GM10266 (cell line): ENCODE measurements around the gene TBCE.

Experiments
- DNase-seq: peaks from one replicate; pipeline ENCODE4 v3.0.0; 2012; ENCODE audit errors: extremely low spot score
- CTCF ChIP-seq: IDR thresholded peaks from 2 replicates; pipeline ENCODE4 v1.5.1; 2012; ENCODE audit warnings: mild to moderate bottlenecking, low read depth; ENCODE audit not compliant: control insufficient read depth, insufficient read depth; ENCODE audit errors: missing control alignments

The TBCE gene

GRCh38 chr1:235426680-235427079 is 59.5 kb downstream of the TBCE start:
- DNase-seq = no peak
- no peak for TF ChIP-seq CTCF

GRCh38 chr1:235427447-235427846 is 60.2 kb downstream of the TBCE start:
- no peak for DNase-seq
- TF ChIP-seq CTCF = no peak

GRCh38 chr1:235429143-235429542 is 61.9 kb downstream of the TBCE start:
- no peak for TF ChIP-seq CTCF
- DNase-seq = no peak

GRCh38 chr1:235430991-235431390 is 63.8 kb downstream of the TBCE start:
- no peak for DNase-seq
- no peak for TF ChIP-seq CTCF

- TF ChIP-seq CTCF = no peak
- no peak for DNase-seq
Measured at GRCh38 chr1:235434001-235434400, 66.8 kb downstream of the TBCE start.

GRCh38 chr1:235441159-235441685 is 74.0 kb downstream of the TBCE start:
- DNase-seq = no peak
- no peak for TF ChIP-seq CTCF

- DNase-seq = no peak
- TF ChIP-seq CTCF = no peak
Measured at GRCh38 chr1:235442788-235443429, 75.7 kb downstream of the TBCE start.
